Skeletal muscle tissue (tissue), 4 donors: ENCODE results near the gene NMT1. TPM values are rescaled to one million over a fixed set of nuclear protein-coding genes. Genes with fewer than 3 reads are reported as not detected.

Source experiments
- H3K27ac ChIP-seq: one replicate; pipeline ENCODE4 v1.7.0; 2013; ENCODE audit warnings: mild to moderate bottlenecking, low read depth, low read length, inconsistent platforms
- H3K27me3 ChIP-seq, 3 donors: one replicate each; pipeline ENCODE4 v1.7.0; 2013; ENCODE audit warnings: low read length in 3 of 3; ENCODE audit not compliant: control insufficient read depth in 3 of 3, insufficient read depth in 3 of 3
- H3K36me3 ChIP-seq, 3 donors: one replicate each; pipeline ENCODE4 v1.7.0; 2013; ENCODE audit warnings: low read length in 3 of 3; ENCODE audit not compliant: control insufficient read depth in 3 of 3, insufficient read depth in 3 of 3
- H3K4me1 ChIP-seq, 3 donors: one replicate each; pipeline ENCODE4 v1.7.0; 2013; ENCODE audit warnings: low read length in 3 of 3, mild to moderate bottlenecking in 3 of 3; ENCODE audit not compliant: control insufficient read depth in 3 of 3, insufficient read depth in 3 of 3
- H3K4me3 ChIP-seq, 3 donors: one replicate each; pipeline ENCODE4 v1.7.0; 2013; ENCODE audit warnings: low read length in 3 of 3
- H3K9ac ChIP-seq, 3 donors: one replicate each; pipeline ENCODE4 v1.7.0; 2013; ENCODE audit warnings: low read length in 3 of 3, mild to moderate bottlenecking in 3 of 3, moderate library complexity in 2 of 3, low read depth in 1 of 3
- H3K9me3 ChIP-seq, 3 donors: one replicate each; pipeline ENCODE4 v1.7.0; 2013; ENCODE audit warnings: low read length in 3 of 3; ENCODE audit not compliant: control insufficient read depth in 3 of 3
- total RNA-seq: library from RNA; depleted of rRNA; stranded (reverse); fragments of >200 nt; gene quantifications from one replicate; pipeline ENCODE4 v1.2.3, GENCODE V29; 2014
- donor health status: Osteomylitis.

NMT1 gene
- total RNA-seq, 1 donor from 2014 or later: 35.5 TPM

DNA sequence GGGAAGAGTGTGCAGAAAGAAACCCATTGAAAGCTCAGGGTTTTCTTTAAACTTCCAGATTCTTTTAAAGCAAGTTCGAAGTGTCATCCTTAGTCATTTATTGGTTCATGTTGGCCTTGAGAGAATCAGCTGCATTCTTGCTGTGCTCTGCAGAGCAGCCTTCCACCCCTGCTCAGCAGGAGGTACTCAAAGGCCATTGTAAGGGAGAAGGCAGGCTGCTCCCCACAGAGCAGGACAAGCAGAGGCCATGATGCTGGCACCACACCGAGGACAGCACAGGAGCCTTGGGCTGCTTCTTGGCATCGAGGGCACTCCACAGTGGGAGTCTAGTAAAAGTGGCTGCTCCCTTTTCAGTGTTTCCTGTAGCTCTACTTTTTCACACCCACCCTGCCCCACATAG lies 29.6 kb downstream of the NMT1 start:
- Histone ChIP-seq H3K36me3 (peaks cover 35 to 51% (median 47%) of the 10 kb centered on the region in 3 donors), H3K4me3 (no peak overlapping the region), H3K9me3 (no peaks in the 10 kb centered on the region), H3K4me1 (peaks cover 51 to 60% (median 56%) of the 10 kb centered on the region in 3 donors), H3K27me3 (no peaks in the 10 kb centered on the region), H3K9ac (peak overlapping the region in 1 of 3 donors; percentile 9), H3K27ac (peak overlapping the region; percentile 92)

DNA sequence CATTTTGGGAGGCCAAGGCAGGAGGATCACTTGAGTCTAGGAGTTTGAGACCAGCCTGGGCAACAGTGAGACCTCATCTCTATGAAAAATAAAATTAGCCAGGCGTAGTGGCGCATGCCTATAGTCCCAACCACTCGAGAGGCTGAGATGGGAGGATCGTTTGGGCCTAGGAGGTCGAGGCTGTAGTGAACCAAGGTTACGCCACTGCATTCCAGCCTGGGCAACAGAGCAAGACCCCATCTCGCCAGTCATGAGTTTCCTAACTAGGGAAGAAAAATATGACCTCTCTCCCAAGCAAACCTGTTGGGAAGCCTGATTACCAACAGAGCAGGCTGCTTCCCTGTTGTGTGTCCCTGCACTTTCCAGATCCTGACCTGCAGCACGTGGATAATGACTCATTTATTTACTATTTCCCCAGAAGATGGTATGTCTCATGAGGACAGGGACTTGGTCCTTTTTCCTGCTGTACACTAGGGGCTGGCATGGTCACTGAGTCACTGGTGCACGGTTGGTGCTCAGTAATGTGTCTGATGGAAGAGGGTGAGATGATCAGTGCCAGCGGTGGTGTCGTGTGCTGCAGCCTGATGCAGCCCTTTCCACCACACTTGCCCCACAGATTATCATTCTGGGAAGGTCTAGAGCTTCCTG lies 30.8 kb downstream of the NMT1 start:
- Histone ChIP-seq H3K27me3 (no peaks in the 10 kb centered on the region), H3K9ac (peak overlapping the region in 2 of 3 donors; percentile 8 to 41), H3K27ac (peak overlapping the region; percentile 92), H3K36me3 (peaks cover 40 to 58% (median 56%) of the 10 kb centered on the region in 3 donors), H3K4me1 (peaks cover 50 to 61% (median 61%) of the 10 kb centered on the region in 3 donors), H3K9me3 (no peaks in the 10 kb centered on the region), H3K4me3 (no peak overlapping the region)

DNA sequence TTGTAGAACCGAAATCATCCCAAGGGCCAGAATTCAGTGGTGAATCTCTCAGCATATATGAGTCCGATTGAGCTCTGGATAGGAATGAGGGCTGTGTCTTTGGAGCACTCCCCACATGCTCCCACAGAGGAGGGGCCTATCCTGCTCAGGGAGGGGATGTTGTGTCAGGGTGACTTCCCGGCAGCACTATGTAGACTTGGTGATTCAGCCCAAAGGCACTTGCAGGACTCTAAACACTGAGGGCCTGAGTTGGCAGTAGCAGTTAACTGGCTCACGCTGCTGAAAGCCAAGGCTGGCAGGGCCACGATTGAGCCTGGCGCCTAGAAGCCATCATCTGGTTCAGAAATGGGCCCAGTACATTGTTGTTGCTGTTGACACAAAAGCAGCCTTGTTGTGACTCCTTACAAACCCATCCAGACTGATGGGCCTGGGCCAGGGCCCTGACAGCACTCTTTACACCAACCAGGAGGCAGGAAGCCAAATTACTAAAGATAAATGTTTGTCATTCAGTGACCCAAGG lies 31.9 kb downstream of the NMT1 start:
- Histone ChIP-seq H3K9me3 (no peaks in the 10 kb centered on the region), H3K4me1 (peaks cover 42 to 55% (median 52%) of the 10 kb centered on the region in 3 donors), H3K27me3 (no peaks in the 10 kb centered on the region), H3K4me3 (peak overlapping the region in 2 of 3 donors; percentile 35 to 38), H3K36me3 (peaks cover 41 to 59% (median 58%) of the 10 kb centered on the region in 3 donors), H3K27ac (peak overlapping the region; percentile 92), H3K9ac (peak overlapping the region; percentile 45 to 77 (median 74))

DNA sequence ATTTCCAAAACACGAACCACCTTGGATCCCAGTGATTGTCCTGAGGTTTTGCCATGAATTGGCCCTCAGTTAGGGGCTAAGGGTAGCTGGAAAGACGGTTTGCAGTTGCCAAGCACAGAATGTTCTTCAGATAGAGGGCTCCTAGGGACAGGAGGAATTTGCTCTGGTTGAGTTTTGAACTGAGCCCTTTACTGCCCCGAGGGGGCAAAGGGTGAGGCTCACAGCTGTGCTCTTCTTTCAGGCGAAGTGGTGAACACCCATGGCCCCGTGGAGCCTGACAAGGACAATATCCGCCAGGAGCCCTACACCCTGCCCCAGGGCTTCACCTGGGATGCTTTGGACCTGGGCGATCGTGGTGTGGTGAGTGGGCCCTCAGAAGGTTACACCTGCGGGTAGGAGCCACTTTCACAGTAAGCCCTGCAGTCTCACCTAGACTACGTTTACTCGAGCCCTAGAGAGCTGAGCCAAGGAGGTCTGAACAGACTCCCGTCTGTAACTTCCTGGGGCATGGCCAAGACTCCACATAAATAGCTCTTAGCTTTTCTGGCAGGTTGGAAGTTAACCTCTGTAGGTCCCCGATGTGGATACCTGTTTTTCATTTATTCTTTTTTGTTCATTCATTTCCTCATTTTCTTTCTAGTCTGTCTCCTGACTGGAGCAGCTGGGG lies 32.5 kb downstream of the NMT1 start:
- peak overlapping the region; percentile 35 to 45 (median 38) for H3K4me3 ChIP-seq
- no peaks in the 10 kb centered on the region for H3K27me3 ChIP-seq
- H3K27ac ChIP-seq: peak overlapping the region; percentile 92
- peak overlapping the region; percentile 45 to 77 (median 74) for H3K9ac ChIP-seq
- no peaks in the 10 kb centered on the region for H3K9me3 ChIP-seq
- H3K36me3 ChIP-seq: peaks cover 44 to 63% (median 63%) of the 10 kb centered on the region in 3 donors
- H3K4me1 ChIP-seq: peaks cover 40 to 55% (median 52%) of the 10 kb centered on the region in 3 donors

DNA sequence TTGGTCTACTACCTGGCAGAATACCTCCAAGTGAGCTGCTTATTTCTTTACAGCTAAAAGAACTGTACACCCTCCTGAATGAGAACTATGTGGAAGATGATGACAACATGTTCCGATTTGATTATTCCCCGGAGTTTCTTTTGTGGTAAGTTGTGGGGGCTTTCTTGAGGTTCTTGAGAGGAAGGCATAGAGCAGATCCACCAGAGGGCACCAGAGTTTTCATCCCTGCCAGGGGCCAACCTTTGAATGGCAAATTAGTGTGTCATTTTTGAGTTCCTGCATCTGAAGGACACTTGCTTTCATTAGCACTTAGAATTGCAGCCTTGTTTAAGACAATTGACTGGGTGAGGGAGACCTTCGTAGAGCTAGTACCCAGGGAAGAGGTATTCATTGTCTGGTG lies 35.0 kb downstream of the NMT1 start:
- Histone ChIP-seq H3K4me3 (no peak overlapping the region), H3K4me1 (peaks cover 42 to 53% (median 52%) of the 10 kb centered on the region in 3 donors), H3K27me3 (no peaks in the 10 kb centered on the region), H3K27ac (no peak overlapping the region), H3K9me3 (no peaks in the 10 kb centered on the region), H3K9ac (peak overlapping the region in 2 of 3 donors; percentile 5 to 42), H3K36me3 (peaks cover 44 to 53% (median 52%) of the 10 kb centered on the region in 3 donors)

DNA sequence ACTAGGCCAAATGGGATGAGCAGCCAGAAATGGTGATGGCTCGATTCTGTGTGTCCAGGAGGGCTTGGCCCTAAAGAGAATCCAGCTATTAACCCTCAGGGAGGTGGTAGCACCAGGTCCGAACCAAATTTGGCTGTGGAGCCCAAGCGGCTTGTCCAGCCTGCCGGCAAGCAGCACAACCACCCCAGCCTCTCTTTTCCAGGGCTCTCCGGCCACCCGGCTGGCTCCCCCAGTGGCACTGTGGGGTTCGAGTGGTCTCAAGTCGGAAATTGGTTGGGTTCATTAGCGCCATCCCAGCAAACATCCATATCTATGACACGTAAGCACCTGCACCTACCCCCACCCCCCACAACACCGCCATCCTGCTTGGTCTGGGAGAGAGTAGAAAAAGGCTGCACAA lies 35.8 kb downstream of the NMT1 start:
- H3K27me3 ChIP-seq: no peaks in the 10 kb centered on the region
- no peaks in the 10 kb centered on the region for H3K9me3 ChIP-seq
- no peak overlapping the region for H3K4me3 ChIP-seq
- H3K4me1 ChIP-seq: peaks cover 44 to 57% (median 54%) of the 10 kb centered on the region in 3 donors
- peak overlapping the region in 2 of 3 donors; percentile 5 to 42 for H3K9ac ChIP-seq
- H3K27ac ChIP-seq: no peak overlapping the region
- H3K36me3 ChIP-seq: peaks cover 48 to 54% (median 51%) of the 10 kb centered on the region in 3 donors

DNA sequence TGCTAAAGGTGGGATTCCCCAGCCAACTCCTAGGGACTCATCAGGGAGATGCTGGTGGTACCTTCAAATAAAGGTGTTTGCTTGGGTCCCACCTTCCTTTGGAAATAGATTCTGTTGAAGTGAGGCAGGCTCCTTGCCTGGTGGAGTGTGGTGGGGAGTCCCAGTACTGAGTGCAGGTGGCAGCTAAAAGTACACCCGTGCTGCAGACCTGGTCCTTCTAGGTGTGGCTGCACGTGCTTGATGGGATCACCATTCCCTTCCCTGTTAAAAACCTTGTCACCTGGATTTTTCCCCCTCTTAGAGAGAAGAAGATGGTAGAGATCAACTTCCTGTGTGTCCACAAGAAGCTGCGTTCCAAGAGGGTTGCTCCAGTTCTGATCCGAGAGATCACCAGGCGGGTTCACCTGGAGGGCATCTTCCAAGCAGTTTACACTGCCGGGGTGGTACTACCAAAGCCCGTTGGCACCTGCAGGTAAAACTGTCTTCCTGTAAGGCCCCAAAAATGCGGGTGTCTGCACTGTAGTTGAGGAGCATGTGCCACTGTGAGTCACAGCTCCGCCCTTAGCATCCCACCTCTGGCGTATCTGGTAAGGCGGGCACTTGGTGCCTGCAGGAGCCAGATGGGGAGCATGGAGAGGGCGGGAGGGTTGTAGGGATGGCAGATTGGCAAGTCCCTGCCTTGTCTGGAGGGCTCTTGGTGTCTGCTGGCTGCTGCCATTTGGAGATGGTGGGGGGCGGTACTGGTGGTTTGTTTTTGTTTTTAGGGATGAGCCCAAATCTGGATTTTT lies 37.2 kb downstream of the NMT1 start:
- no peaks in the 10 kb centered on the region for H3K9me3 ChIP-seq
- H3K36me3 ChIP-seq: peaks cover 56 to 61% (median 58%) of the 10 kb centered on the region in 3 donors
- no peak overlapping the region for H3K4me3 ChIP-seq
- no peaks in the 10 kb centered on the region for H3K27me3 ChIP-seq
- H3K9ac ChIP-seq: peak overlapping the region in 1 of 3 donors; percentile 54
- H3K27ac ChIP-seq: peak overlapping the region; percentile 40
- peaks cover 44 to 57% (median 55%) of the 10 kb centered on the region in 3 donors for H3K4me1 ChIP-seq

DNA sequence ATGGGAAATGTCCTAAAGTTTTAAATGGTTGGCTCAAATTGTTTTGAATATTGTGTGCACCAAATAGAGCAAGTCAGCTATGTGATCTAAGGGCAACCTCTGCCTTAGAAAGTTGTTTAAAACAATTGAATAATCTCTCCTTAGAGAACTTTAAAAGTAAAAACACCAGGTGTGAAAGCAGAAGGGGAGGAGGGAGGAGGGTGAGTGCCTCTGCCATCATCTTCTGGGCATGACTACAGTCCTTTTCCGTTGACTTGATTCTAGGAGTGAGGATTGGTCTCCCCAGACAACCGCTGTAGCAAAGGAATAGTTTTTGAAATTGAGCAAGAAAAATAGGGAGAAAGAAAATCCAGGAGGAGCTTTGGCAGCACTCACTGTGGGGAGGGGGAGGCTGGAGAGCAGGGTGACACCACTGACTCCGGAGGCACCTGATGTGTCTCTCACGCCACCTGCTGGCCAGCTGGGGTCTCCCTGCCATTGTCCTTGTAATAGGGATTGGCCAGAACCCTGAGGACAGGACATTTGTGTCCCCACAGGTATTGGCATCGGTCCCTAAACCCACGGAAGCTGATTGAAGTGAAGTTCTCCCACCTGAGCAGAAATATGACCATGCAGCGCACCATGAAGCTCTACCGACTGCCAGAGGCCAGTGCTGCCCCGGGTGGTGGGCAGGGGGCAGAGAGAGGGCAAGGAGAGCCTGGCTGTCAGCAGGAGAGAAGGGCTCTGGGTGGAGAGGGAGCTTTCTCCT lies 37.9 kb downstream of the NMT1 start:
- Histone ChIP-seq H3K9me3 (no peaks in the 10 kb centered on the region), H3K36me3 (peaks cover 62 to 69% (median 63%) of the 10 kb centered on the region in 3 donors), H3K27ac (peak overlapping the region; percentile 40), H3K4me1 (peaks cover 44 to 57% (median 55%) of the 10 kb centered on the region in 3 donors), H3K27me3 (no peaks in the 10 kb centered on the region), H3K4me3 (no peak overlapping the region), H3K9ac (peak overlapping the region in 2 of 3 donors; percentile 30 to 54)

DNA sequence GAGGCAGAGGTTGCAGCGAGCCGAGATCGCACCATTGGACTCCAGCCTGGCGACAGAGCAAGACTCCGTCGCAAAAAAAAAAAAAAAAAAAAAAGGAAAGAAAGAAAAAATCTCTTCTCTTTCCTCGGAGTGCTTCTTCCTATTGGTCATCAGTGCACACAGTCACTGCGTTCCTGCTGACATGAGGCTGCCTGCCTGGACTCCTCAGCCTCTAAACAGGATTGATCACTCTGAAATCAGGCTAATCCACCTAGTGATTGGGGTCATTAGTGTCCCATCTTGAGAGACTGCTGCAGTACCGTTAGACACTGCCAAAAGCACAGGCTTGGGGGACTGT lies 40.4 kb downstream of the NMT1 start:
- H3K36me3 ChIP-seq: peaks cover 73 to 77% (median 74%) of the 10 kb centered on the region in 3 donors

More for the DNA sequence above, 40.4 kb downstream of the NMT1 start:
- Histone ChIP-seq H3K4me1 (peaks cover 63 to 71% (median 71%) of the 10 kb centered on the region in 3 donors), H3K9ac (peak overlapping the region in 2 of 3 donors; percentile 43 to 76), H3K27me3 (no peaks in the 10 kb centered on the region), H3K27ac (peak overlapping the region; percentile 33), H3K9me3 (no peaks in the 10 kb centered on the region), H3K4me3 (no peak overlapping the region)
